Caco-2 (cell line): Measurements from ENCODE around the gene NLGN4Y. TPM values are rescaled to one million over a fixed set of nuclear protein-coding genes. Genes with fewer than 3 reads are reported as not detected.

Source experiments
- BruUV-seq: library from RNA; stranded (reverse); fragments of 400-500 nt; replicated peaks from 2 replicates; lab custom pipeline; 2021; lab: Mats Ljungman, UMichigan
- CTCF ChIA-PET: fragments of 300-600 bp; sonication (Branson Sonifier 250); formaldehyde crosslinking; loops from one replicate; lab custom pipeline; 2022; ENCODE audit warnings: antibody characterized with exemption; lab: Charles Lee
- POLR2A ChIA-PET: fragments of 300-600 bp; sonication (Branson Sonifier 250); formaldehyde crosslinking; loops from one replicate; lab custom pipeline; 2022; ENCODE audit warnings: antibody characterized with exemption; lab: Charles Lee
- DNase-seq, 2 experiments: peaks; one replicate each; pipeline versions ENCODE4 v3.0.0 to v3.0.0-alpha.2; 2020 to 2022
- H3K27me3 ChIP-seq: replicated peaks from 2 replicates; pipeline ENCODE4 v1.6.0; 2011; ENCODE audit warnings: low read length; ENCODE audit not compliant: control insufficient read depth, insufficient read depth
- H3K36me3 ChIP-seq: 2 replicates; pipeline ENCODE4 v1.5.1; 2011; ENCODE audit warnings: low read length; ENCODE audit not compliant: control insufficient read depth, insufficient read depth
- H3K4me1 ChIP-seq: fragments of 250-450 bp; sonication (Bioruptor Pico); 2 replicates; pipeline ENCODE4 v1.5.1; 2020; ENCODE audit warnings: mild to moderate bottlenecking
- H3K4me3 ChIP-seq: 2 replicates; pipeline ENCODE4 v1.5.1; 2011; ENCODE audit warnings: low read depth, mild to moderate bottlenecking, control low read depth, low read length
- H3K9me3 ChIP-seq: fragments of 250-450 bp; sonication (Bioruptor Pico); 2 replicates; pipeline ENCODE4 v1.5.1; 2020; ENCODE audit warnings: mild to moderate bottlenecking, moderate library complexity
- H3K27ac Mint-ChIP-seq: one replicate; pipeline ENCODE4 v1.8.0; 2022; ENCODE audit warnings: mixed read lengths; ENCODE audit not compliant: unreplicated experiment
- H3K27me3 Mint-ChIP-seq: one replicate; pipeline ENCODE4 v1.8.0; 2022; ENCODE audit warnings: mixed read lengths; ENCODE audit not compliant: insufficient read depth, unreplicated experiment
- H3K36me3 Mint-ChIP-seq: one replicate; pipeline ENCODE4 v1.8.0; 2022; ENCODE audit warnings: mild to moderate bottlenecking, mixed read lengths; ENCODE audit not compliant: insufficient read depth, unreplicated experiment
- H3K4me1 Mint-ChIP-seq: one replicate; pipeline ENCODE4 v1.8.0; 2022; ENCODE audit warnings: low read depth, mixed read lengths; ENCODE audit not compliant: unreplicated experiment
- H3K4me3 Mint-ChIP-seq: one replicate; pipeline ENCODE4 v1.8.0; 2022; ENCODE audit warnings: mild to moderate bottlenecking, moderate library complexity, mixed read lengths; ENCODE audit not compliant: unreplicated experiment
- H3K9me3 Mint-ChIP-seq: one replicate; pipeline ENCODE4 v1.8.0; 2022; ENCODE audit warnings: mixed read lengths; ENCODE audit not compliant: unreplicated experiment
- CTCF ChIP-seq, 2 experiments: fragments of 200-600 bp in 1 of 2; IDR thresholded peaks; 1 replicate in 1 of 2; 2 replicates in 1 of 2; pipeline versions ENCODE4 v1.5.1 to v1.8.0; 2011 to 2022; ENCODE audit warnings: antibody characterized with exemption in 1 of 2, control low read depth in 1 of 2, inconsistent platforms in 1 of 2, low read depth in 1 of 2, low read length in 1 of 2, mild to moderate bottlenecking in 1 of 2, moderate library complexity in 1 of 2; ENCODE audit not compliant: insufficient read depth in 1 of 2, severe bottlenecking in 1 of 2, unreplicated experiment in 1 of 2
- intact Hi-C: fragments of 100-400 bp; cut with micrococcal nuclease; formaldehyde crosslinking; loops from one replicate; pipeline ENCODE4 v1.10.0; 2022; ENCODE audit not compliant: unreplicated experiment
- total RNA-seq: library from RNA; stranded (reverse); gene quantifications from 2 replicates; pipeline ENCODE4 v1.2.3, GENCODE V29; 2022

The NLGN4Y gene
- total RNA-seq, 1 experiment from 2014 or later, result not detected

GRCh38 chrY:14822201-14822600 is 297.9 kb downstream of the NLGN4Y start:
- H3K9me3 Mint-ChIP-seq, result no peaks in the 10 kb centered on the region
- CTCF ChIA-PET, result no interaction called here
- intact Hi-C loops, result no loop called here

GRCh38 chrY:14822906-14823305 is 298.6 kb downstream of the NLGN4Y start:
- no TSS peak for BruUV-seq
- Mint-ChIP-seq H3K4me1 (no peaks in the 10 kb centered on the region), H3K36me3 (no peaks in the 10 kb centered on the region), H3K9me3 (no peaks in the 10 kb centered on the region), H3K27ac (no peak overlapping the region), H3K27me3 (no peaks in the 10 kb centered on the region), H3K4me3 (no peak overlapping the region)
- intact Hi-C loops, result no loop called here
- POLR2A ChIA-PET, result no interaction called here
- H3K4me1 ChIP-seq, result no peaks in the 10 kb centered on the region
- no peaks in the 10 kb centered on the region for H3K27me3 ChIP-seq
- CTCF ChIA-PET, result no interaction called here
- H3K9me3 ChIP-seq, result no peaks in the 10 kb centered on the region
- TF ChIP-seq CTCF (IDR thresholded peaks at IDR 0.05; ENCODE audit: insufficient read depth in 1 of 2, low read depth in 1 of 2, low read length in 1 of 2, severe bottlenecking in 1 of 2, unreplicated experiment in 1 of 2), result no peak
- H3K36me3 ChIP-seq, result no peaks in the 10 kb centered on the region
- no peak overlapping the region for H3K4me3 ChIP-seq
- no peak for DNase-seq

More at GRCh38 chrY:14822201-14822600, 297.9 kb downstream of the NLGN4Y start:
- no peaks in the 10 kb centered on the region for H3K9me3 ChIP-seq
- no TSS peak for BruUV-seq
- no peak overlapping the region for H3K27ac Mint-ChIP-seq
- TF ChIP-seq CTCF (IDR thresholded peaks at IDR 0.05; ENCODE audit: insufficient read depth in 1 of 2, low read depth in 1 of 2, low read length in 1 of 2, severe bottlenecking in 1 of 2, unreplicated experiment in 1 of 2), result no peak
- POLR2A ChIA-PET, result no interaction called here
- H3K4me1 ChIP-seq, result no peaks in the 10 kb centered on the region
- no peaks in the 10 kb centered on the region for H3K27me3 Mint-ChIP-seq
- no peaks in the 10 kb centered on the region for H3K36me3 ChIP-seq
- DNase-seq, result no peak
- H3K4me3 ChIP-seq, result no peak overlapping the region
- no peak overlapping the region for H3K4me3 Mint-ChIP-seq
- H3K36me3 Mint-ChIP-seq, result no peaks in the 10 kb centered on the region
- no peaks in the 10 kb centered on the region for H3K4me1 Mint-ChIP-seq
- no peaks in the 10 kb centered on the region for H3K27me3 ChIP-seq

- H3K36me3 ChIP-seq, result no peaks in the 10 kb centered on the region
- DNase-seq, result no peak
- no peak overlapping the region for H3K4me3 ChIP-seq
- no peaks in the 10 kb centered on the region for H3K9me3 ChIP-seq
- H3K4me1 ChIP-seq, result no peaks in the 10 kb centered on the region
- no peak for TF ChIP-seq CTCF (IDR thresholded peaks at IDR 0.05; ENCODE audit: insufficient read depth in 1 of 2, low read depth in 1 of 2, low read length in 1 of 2, severe bottlenecking in 1 of 2, unreplicated experiment in 1 of 2)
- Mint-ChIP-seq H3K27ac (no peak overlapping the region), H3K4me3 (no peak overlapping the region), H3K27me3 (no peaks in the 10 kb centered on the region), H3K9me3 (no peaks in the 10 kb centered on the region), H3K36me3 (no peaks in the 10 kb centered on the region), H3K4me1 (no peaks in the 10 kb centered on the region)
- intact Hi-C loops, result no loop called here
- H3K27me3 ChIP-seq, result no peaks in the 10 kb centered on the region
- BruUV-seq, result no TSS peak
- POLR2A ChIA-PET, result no interaction called here
- CTCF ChIA-PET, result no interaction called here
Observed at GRCh38 chrY:14824583-14824982, 300.3 kb downstream of the NLGN4Y start.
